HG02885 (cell line): ENCODE results near the gene OR5K2.

Experiments used
- ATAC-seq: cut with Tn5 transposase; IDR thresholded peaks from one replicate; pipeline ENCODE4 v1.9.1; 2021; ENCODE audit warnings: mild to moderate bottlenecking; ENCODE audit not compliant: unreplicated experiment, poor library complexity

OR5K2 gene

GRCh38 chr3:98497381-98497780 lies at the start of gene OR5K2:
Gene OR5K2 (plus strand): TSS chr3:98497681. CDS start chr3:98497681, 0 bp downstream.
- ATAC-seq = no peak

GRCh38 chr3:98449606-98450193 lies 47.8 kb upstream of the OR5K2 start:
- no peak for ATAC-seq

- ATAC-seq = no peak
Observed at GRCh38 chr3:98450372-98450771, 47.1 kb upstream of the OR5K2 start.

GRCh38 chr3:98453827-98454226 lies 43.7 kb upstream of the OR5K2 start:
- no peak for ATAC-seq

- ATAC-seq = no peak
Observed at GRCh38 chr3:98454929-98455328, 42.6 kb upstream of the OR5K2 start.

- ATAC-seq = no peak
Observed at GRCh38 chr3:98457543-98457942, 39.9 kb upstream of the OR5K2 start.

- ATAC-seq = peak; percentile 66
Observed at GRCh38 chr3:98460220-98460619, 37.3 kb upstream of the OR5K2 start.

GRCh38 chr3:98462901-98463300 lies 34.6 kb upstream of the OR5K2 start, which contains the start of gene OR5K1:
Gene OR5K1 (plus strand): TSS chr3:98463201. CDS start chr3:98469577, 6,376 bp downstream.
- ATAC-seq = no peak

GRCh38 chr3:98482717-98483482 lies 14.6 kb upstream of the OR5K2 start:
- no peak for ATAC-seq

GRCh38 chr3:98483626-98484025 lies 13.9 kb upstream of the OR5K2 start:
- no peak for ATAC-seq

GRCh38 chr3:98500019-98500418 lies 2.5 kb downstream of the OR5K2 start:
- ATAC-seq = no peak

- ATAC-seq = no peak
Observed at GRCh38 chr3:98501270-98501669, 3.8 kb downstream of the OR5K2 start.

- no peak for ATAC-seq
Observed at GRCh38 chr3:98501863-98502576, 4.5 kb downstream of the OR5K2 start.

- no peak for ATAC-seq
Observed at GRCh38 chr3:98504539-98504938, 7.1 kb downstream of the OR5K2 start.

- no peak for ATAC-seq
Observed at GRCh38 chr3:98508582-98508981, 11.1 kb downstream of the OR5K2 start.

GRCh38 chr3:98512576-98512975 lies 15.1 kb downstream of the OR5K2 start:
- no peak for ATAC-seq

GRCh38 chr3:98513091-98513511 lies 15.6 kb downstream of the OR5K2 start:
- ATAC-seq = no peak

GRCh38 chr3:98513736-98514135 lies 16.3 kb downstream of the OR5K2 start:
- no peak for ATAC-seq

- ATAC-seq = no peak
Observed at GRCh38 chr3:98514948-98515347, 17.5 kb downstream of the OR5K2 start.

- ATAC-seq = no peak
Observed at GRCh38 chr3:98518816-98519215, 21.3 kb downstream of the OR5K2 start.

GRCh38 chr3:98519351-98519750 lies 21.9 kb downstream of the OR5K2 start:
- ATAC-seq = no peak
